ENCODE measurements around the gene SCARF2.

- TF ChIP-seq CTCF (conservative IDR thresholded peaks at IDR 0.05), result no peak
- TF ChIP-seq ZFX (IDR thresholded peaks at IDR 0.05), result no peak
Measured at GRCh38 chr22:20451920-20452319, 14.3 kb upstream of the SCARF2 start.

Measured in C4-2B (cell line).